HG03175 (cell line): Measurements from ENCODE around the gene KRT32.
"Not testable (repeated sequence)": the region's sequence is repeated elsewhere in the genome, so short reads cannot be mapped to it uniquely, and the experiment has no call there.

Experiments
- ATAC-seq: cut with Tn5 transposase; IDR thresholded peaks from one replicate; pipeline ENCODE4 v1.9.1; 2021; ENCODE audit warnings: mild to moderate bottlenecking, moderate library complexity; ENCODE audit not compliant: unreplicated experiment

The KRT32 gene

DNA sequence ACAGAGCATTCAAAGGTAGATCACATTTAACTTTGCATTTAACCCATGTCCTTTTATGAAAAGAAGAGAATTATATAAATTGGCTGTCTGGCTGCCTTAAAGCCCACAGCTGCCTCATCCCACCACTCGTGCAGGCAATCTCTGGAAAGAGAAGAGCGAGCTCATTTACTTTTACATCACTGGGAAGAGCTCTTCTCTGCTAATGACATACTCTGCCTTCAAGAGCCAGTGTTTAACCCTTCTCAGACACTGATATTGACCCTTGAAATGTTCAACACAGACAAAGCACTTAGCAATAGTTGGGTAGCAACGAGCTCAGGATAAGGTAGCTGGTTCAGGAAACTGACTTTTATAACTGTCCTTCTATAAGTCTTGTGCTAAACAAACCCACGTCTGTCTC lies 33.2 kb downstream of the KRT32 start:
- no peak for ATAC-seq

GRCh38 chr17:41433586-41433985 lies 33.6 kb downstream of the KRT32 start:
- no peak for ATAC-seq

DNA sequence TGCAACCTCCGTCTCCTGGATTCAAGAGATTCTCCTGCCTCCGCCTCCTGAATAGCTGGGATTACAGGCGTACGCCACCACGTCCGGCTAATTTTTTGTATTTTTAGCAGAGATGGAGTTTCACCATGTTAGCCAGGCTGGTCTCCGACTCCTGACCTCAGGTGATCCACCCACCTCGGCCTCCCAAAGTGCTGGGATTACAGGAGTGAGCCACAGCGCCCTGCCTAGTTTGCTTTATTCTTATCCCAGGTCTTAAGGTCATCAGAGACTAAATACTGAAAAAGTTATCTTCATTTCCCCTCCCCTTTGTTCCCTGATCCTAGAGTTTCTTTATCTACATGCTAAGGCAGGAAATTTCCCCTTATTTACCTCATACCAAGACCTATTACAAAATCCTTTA lies 36.8 kb downstream of the KRT32 start:
- ATAC-seq: not testable (repeated sequence)

- no peak for ATAC-seq
Observed at GRCh38 chr17:41429667-41430066, 37.5 kb downstream of the KRT32 start.

- no peak for ATAC-seq
Observed at GRCh38 chr17:41428591-41429291, 38.4 kb downstream of the KRT32 start.

GRCh38 chr17:41424111-41424635 lies 43.0 kb downstream of the KRT32 start, which contains the start of gene KRT37:
KRT37 (minus strand) TSS chr17:41424585; CDS start chr17:41424523, 62 bp downstream.
- ATAC-seq: no peak

- ATAC-seq: not testable (repeated sequence)
Observed at GRCh38 chr17:41422586-41422985, 44.6 kb downstream of the KRT32 start.

GRCh38 chr17:41421617-41422016 lies 45.6 kb downstream of the KRT32 start:
- ATAC-seq: no peak

- ATAC-seq: no peak
Observed at GRCh38 chr17:41421116-41421515, 46.1 kb downstream of the KRT32 start.

DNA sequence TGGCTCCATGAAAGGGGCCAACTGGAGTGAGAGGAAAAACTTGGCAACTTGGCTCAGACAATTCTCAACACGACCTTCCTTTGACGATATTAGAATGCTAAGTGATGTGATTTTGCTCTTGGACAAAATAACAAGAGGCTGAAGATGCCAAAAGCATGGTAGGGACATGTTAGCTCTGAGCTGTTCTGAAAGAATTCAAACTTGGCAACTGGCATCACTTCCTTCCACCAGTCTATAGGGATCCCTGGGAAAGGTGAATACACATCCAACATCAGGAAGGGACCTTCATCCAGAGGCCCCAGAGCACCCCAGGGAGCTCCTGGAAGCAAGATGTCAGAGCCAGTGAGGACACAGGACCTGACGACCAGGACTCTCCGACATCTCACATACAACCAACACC lies 47.1 kb downstream of the KRT32 start:
- no peak for ATAC-seq

GRCh38 chr17:41419716-41420115 lies 47.5 kb downstream of the KRT32 start:
- no peak for ATAC-seq

- no peak for ATAC-seq
Observed at GRCh38 chr17:41418116-41418860, 48.9 kb downstream of the KRT32 start.

- ATAC-seq: no peak
Observed at GRCh38 chr17:41417576-41418015, 49.6 kb downstream of the KRT32 start.

- no peak for ATAC-seq
Observed at GRCh38 chr17:41417127-41417526, 50.1 kb downstream of the KRT32 start.

GRCh38 chr17:41416479-41416878 lies 50.7 kb downstream of the KRT32 start:
- ATAC-seq: no peak

DNA sequence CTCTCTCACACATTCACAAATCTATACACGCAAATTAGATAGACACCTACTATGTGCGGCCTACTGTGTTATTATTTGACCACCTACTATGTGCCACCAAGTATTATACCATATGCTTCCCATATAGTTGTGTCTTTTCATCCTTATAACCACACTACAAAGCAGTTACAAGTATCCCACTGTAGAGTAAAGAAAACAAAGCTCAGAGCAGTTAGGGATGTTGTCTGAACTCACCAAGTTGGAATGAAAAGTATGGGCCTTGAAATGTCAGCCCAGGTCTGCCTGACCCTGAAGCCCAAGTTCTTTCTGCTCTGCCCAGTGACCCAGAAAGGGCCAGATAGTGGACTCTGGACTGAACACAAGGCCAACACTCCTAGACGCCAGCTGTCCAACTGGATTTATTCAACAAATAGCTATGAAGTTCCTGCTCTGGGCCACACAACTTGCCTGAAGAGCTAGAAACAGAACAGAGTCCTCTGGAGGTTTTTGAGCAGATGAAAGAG lies 51.3 kb downstream of the KRT32 start:
- ATAC-seq: no peak

GRCh38 chr17:41415411-41415810 lies 51.8 kb downstream of the KRT32 start:
- ATAC-seq: no peak

GRCh38 chr17:41413982-41414381 lies 53.2 kb downstream of the KRT32 start:
- no peak for ATAC-seq

DNA sequence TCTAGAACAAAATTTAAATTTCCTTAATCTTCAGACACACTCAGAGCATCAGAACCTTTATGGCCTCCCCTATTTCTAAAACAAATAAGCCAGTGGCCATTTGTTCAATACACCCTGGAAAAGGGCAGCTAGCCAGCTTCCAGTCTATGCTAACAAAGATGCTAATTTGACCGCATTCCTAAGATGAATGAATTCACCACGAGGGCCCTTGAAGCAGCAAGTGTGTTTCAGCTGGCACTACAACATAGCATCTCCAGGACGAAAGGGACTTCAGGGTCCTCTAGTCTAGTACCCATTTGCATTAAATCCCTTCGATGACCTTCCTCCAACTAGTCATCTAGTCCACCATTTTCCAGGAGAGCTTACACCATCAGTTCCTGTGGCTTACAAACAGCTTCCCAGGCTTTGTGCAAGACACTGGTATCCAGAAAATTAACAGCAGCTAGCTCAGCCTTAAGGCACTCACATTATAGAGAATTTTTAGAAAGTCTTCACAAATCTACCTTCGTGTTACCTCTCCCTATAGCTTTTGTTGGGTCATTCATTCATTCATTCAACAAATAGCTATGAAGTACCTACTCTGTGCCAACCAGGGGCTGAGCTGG lies 53.7 kb downstream of the KRT32 start:
- no peak for ATAC-seq

GRCh38 chr17:41411072-41411840 lies 55.9 kb downstream of the KRT32 start:
- no peak for ATAC-seq
